ENCODE results near the gene SLC10A1. TPM values are rescaled to one million over a fixed set of nuclear protein-coding genes. Genes with fewer than 3 reads are reported as not detected.
A peak's percentile ranks its signal among the peaks of the same experiment; 100 is the strongest.

SLC10A1 gene
- total and polyA plus RNA-seq, 2 of the 8 experiments (the other 6 are each of a cell fraction or from before 2014, with no cell fraction given): not detected

GRCh38 chr14:69780952-69781351, 16.1 kb downstream of the SLC10A1 start:
- Histone ChIP-seq H3K9me3 (ENCODE audit: insufficient read depth in 2 of 2, low read depth in 1 of 2, low read length in 1 of 2) (no peaks in the 10 kb centered on the region), H2BK120ac (replicated peaks; ENCODE audit: low read depth, low read length) (no peak overlapping the region), H3K4me2 (ENCODE audit: insufficient read depth in 1 of 2, low read depth in 2 of 2, low read length in 2 of 2) (no peak overlapping the region), H3K27ac (ENCODE audit: low read depth, low read length) (no peak overlapping the region), H3K36me3 (ENCODE audit: control insufficient read depth in 2 of 4, insufficient read depth in 4 of 4, low read length in 3 of 4) (peaks cover 11 to 36% (median 21%) of the 10 kb centered on the region in 4 experiments; a peak in 7 of 8 replicates), H3K23me2 (ENCODE audit: low read depth, low read length) (no peaks in the 10 kb centered on the region; the same call in 1 of the 2 replicates), H2BK15ac (ENCODE audit: low read length) (no peak overlapping the region), H3K9ac (replicated peaks in 1 of 4; ENCODE audit: extremely low read depth in 1 of 4, low read depth in 3 of 4, low read length in 3 of 4) (no peak overlapping the region), H3K27me3 (replicated peaks in 1 of 4; ENCODE audit: control insufficient read depth in 3 of 4, extremely low read depth in 1 of 4, insufficient read depth in 3 of 4, low read length in 3 of 4) (no peaks in the 10 kb centered on the region), H4K91ac (replicated peaks; ENCODE audit: insufficient read length, low read length) (no peak overlapping the region), H2AK5ac (ENCODE audit: low read depth, low read length) (no peak overlapping the region), H3K14ac (ENCODE audit: insufficient read length) (no peak overlapping the region), H3K23ac (ENCODE audit: insufficient read length) (no peak overlapping the region), H3K79me1 (ENCODE audit: low read depth, low read length) (no peaks in the 10 kb centered on the region; the same call in 1 of the 2 replicates), H4K5ac (ENCODE audit: insufficient read length, low read depth, low read length) (no peak overlapping the region), H2BK5ac (ENCODE audit: low read depth, low read length) (no peak overlapping the region), H2BK20ac (ENCODE audit: low read length) (no peak overlapping the region), H3K56ac (replicated peaks; ENCODE audit: insufficient read length, low read depth, low read length) (no peak overlapping the region), H3K4me3 (ENCODE audit: extremely low read depth in 1 of 4, insufficient read depth in 2 of 4, low read depth in 3 of 4, low read length in 4 of 4) (no peak overlapping the region), H3K4ac (replicated peaks; ENCODE audit: insufficient read length, low read depth, low read length) (no peak overlapping the region), H3K4me1 (replicated peaks in 1 of 4; ENCODE audit: control insufficient read depth in 3 of 4, insufficient read depth in 4 of 4, low read length in 3 of 4) (no peaks in the 10 kb centered on the region), H2AFZ (ENCODE audit: low read length) (no peak overlapping the region), H4K20me1 (replicated peaks in 1 of 2; ENCODE audit: control insufficient read depth in 1 of 2, insufficient read depth in 2 of 2, low read length in 2 of 2) (peaks cover 1 to 9% of the 10 kb centered on the region in 2 experiments), H3K79me2 (ENCODE audit: control insufficient read depth in 1 of 2, insufficient read depth in 2 of 2, low read length in 2 of 2) (no peaks in the 10 kb centered on the region), H3K18ac (ENCODE audit: extremely low read depth, low read length) (no peak overlapping the region), H2BK12ac (ENCODE audit: low read depth, low read length) (no peak overlapping the region), H4K8ac (ENCODE audit: extremely low read depth, insufficient read depth, low read length) (no peak overlapping the region)
- no peak for FAIRE-seq
- ChIA-PET POLR2A (ENCODE audit: partially characterized antibody) (interaction anchor here (1.3 kb wide), 1 partner anchor 16 kb away, joined by 3 read pairs; the partner anchor contains the start of gene SLC10A1), CTCF (ENCODE audit: partially characterized antibody) (interaction anchor here (0.9 kb wide), 1 partner anchor 537 kb away, joined by 3 read pairs; no protein-coding TSS in a partner anchor)
- peak in 1 of 2 experiments; percentile 22 for DNase-seq (ENCODE audit: low read depth in 1 of 2, low spot score in 2 of 2)
- TF ChIP-seq RFX5 (IDR thresholded peaks at IDR 0.05; ENCODE audit: borderline replicate concordance, low read depth, low read length): no peak
- no peak for TF ChIP-seq MAFK (IDR thresholded peaks at IDR 0.05; ENCODE audit: low read depth, low read length)
- no peak for TF ChIP-seq NANOG (IDR thresholded peaks at IDR 0.05; ENCODE audit: insufficient read depth, low read depth, low read length, poor library complexity, severe bottlenecking)
- TF ChIP-seq TAF7 (optimal IDR thresholded peaks at IDR 0.05; ENCODE audit: borderline replicate concordance, low read depth, low read length): no peak
- no peak for TF ChIP-seq RBBP5 (IDR thresholded peaks at IDR 0.05; ENCODE audit: borderline replicate concordance, low read depth, low read length)
- no peak for TF ChIP-seq POLR2AphosphoS5 (IDR thresholded peaks at IDR 0.05; ENCODE audit: low read depth, low read length)
- TF ChIP-seq CREB1 (IDR thresholded peaks at IDR 0.05): no peak
- no peak for TF ChIP-seq ATF3 (IDR thresholded peaks at IDR 0.05; ENCODE audit: insufficient read depth, low read depth, low read length)
- 92% methylated on average over 3 of the region's 3 CpGs; no CpG with 5 or more reads in 1 of the 2 experiments for WGBS, 2 experiments (ENCODE audit: extremely low coverage in 1 of 2, insufficient coverage in 1 of 2, insufficient read length in 1 of 2, insufficient replicate concordance in 2 of 2, low coverage in 1 of 2, low lambda C conversion rate in 2 of 2, missing lambda C conversion rate in 1 of 2)

All from H1 (cell line).